Measurements from ENCODE around the gene FSCN2.

Gene FSCN2

GRCh38 chr17:81518113-81518784 is 9.9 kb upstream of the FSCN2 start:
- no peak for ATAC-seq
- no peak for TF ChIP-seq ZC3H10 (CRISPR knock-in tag; IDR thresholded peaks at IDR 0.05)
- no peak for TF ChIP-seq CSDC2 (CRISPR knock-in tag; IDR thresholded peaks at IDR 0.05)
- no peak for TF ChIP-seq ZFP3 (CRISPR knock-in tag; IDR thresholded peaks at IDR 0.05)
- TF ChIP-seq BACH2 (CRISPR knock-in tag; IDR thresholded peaks at IDR 0.05; ENCODE audit: borderline replicate concordance), result no peak
- TF ChIP-seq RARB (CRISPR knock-in tag; IDR thresholded peaks at IDR 0.05), result no peak
- no peak for TF ChIP-seq ZNF8 (CRISPR knock-in tag; IDR thresholded peaks at IDR 0.05)
- TF ChIP-seq GLIS3 (CRISPR knock-in tag; IDR thresholded peaks at IDR 0.05), result no peak
- TF ChIP-seq TOX (CRISPR knock-in tag; IDR thresholded peaks at IDR 0.05; ENCODE audit: borderline replicate concordance), result no peak
- no peak for TF ChIP-seq SNAI2 (CRISPR knock-in tag; IDR thresholded peaks at IDR 0.05)
- no peak for TF ChIP-seq POU6F1 (CRISPR knock-in tag; IDR thresholded peaks at IDR 0.05; ENCODE audit: borderline replicate concordance, low read depth)
- TF ChIP-seq ISL1 (CRISPR knock-in tag; IDR thresholded peaks at IDR 0.05), result no peak
- TF ChIP-seq PPARA (CRISPR knock-in tag; IDR thresholded peaks at IDR 0.05; ENCODE audit: borderline replicate concordance), result no peak
- TF ChIP-seq ARNTL (CRISPR knock-in tag; IDR thresholded peaks at IDR 0.05; ENCODE audit: borderline replicate concordance, low read depth), result no peak
- no peak for TF ChIP-seq ESRRG (CRISPR knock-in tag; IDR thresholded peaks at IDR 0.05)
- no peak for TF ChIP-seq TSHZ2 (CRISPR knock-in tag; IDR thresholded peaks at IDR 0.05)
- TF ChIP-seq CREB5 (CRISPR knock-in tag; IDR thresholded peaks at IDR 0.05; ENCODE audit: low read depth), result no peak
- TF ChIP-seq ZNF70 (CRISPR knock-in tag; IDR thresholded peaks at IDR 0.05), result no peak
- TF ChIP-seq ZNF565 (CRISPR knock-in tag; conservative IDR thresholded peaks at IDR 0.05; ENCODE audit: low read depth), result no peak
- no peak for TF ChIP-seq OSR1 (CRISPR knock-in tag; IDR thresholded peaks at IDR 0.05)
- no peak for TF ChIP-seq CSRNP3 (CRISPR knock-in tag; IDR thresholded peaks at IDR 0.05)

- ATAC-seq, result no peak
- no peak for TF ChIP-seq ZC3H10 (CRISPR knock-in tag; IDR thresholded peaks at IDR 0.05)
- TF ChIP-seq CREB5 (CRISPR knock-in tag; IDR thresholded peaks at IDR 0.05; ENCODE audit: low read depth), result no peak
- TF ChIP-seq GLIS3 (CRISPR knock-in tag; IDR thresholded peaks at IDR 0.05), result no peak
- TF ChIP-seq ZFP3 (CRISPR knock-in tag; IDR thresholded peaks at IDR 0.05), result no peak
- no peak for TF ChIP-seq BACH2 (CRISPR knock-in tag; IDR thresholded peaks at IDR 0.05; ENCODE audit: borderline replicate concordance)
- no peak for TF ChIP-seq PATZ1 (CRISPR knock-in tag; IDR thresholded peaks at IDR 0.05; ENCODE audit: borderline replicate concordance)
Measured at GRCh38 chr17:81518785-81519283, 9.3 kb upstream of the FSCN2 start.
